MM.1S (cell line): ENCODE data around the gene PRR20G.
"Not testable (repeated sequence)": the region's sequence is repeated elsewhere in the genome, so short reads cannot be mapped to it uniquely, and the experiment has no call there.

Experiments
- EZH2 ChIP-seq: fragments of 300-600 bp; sonication (generic); optimal IDR thresholded peaks from 2 replicates; pipeline ENCODE3; 2017; ENCODE audit warnings: low read depth, mild to moderate bottlenecking, antibody characterized with exemption, low read length, mixed read lengths
- EZH2phosphoT487 ChIP-seq: fragments of 300-600 bp; sonication (generic); IDR thresholded peaks from 2 replicates; pipeline ENCODE4 v1.6.1; 2018; ENCODE audit warnings: antibody characterized with exemption, low read length
- TF ChIP-seq, protein P1 (sequence below): fragments of 300-600 bp; sonication (generic); IDR thresholded peaks from 2 replicates; pipeline ENCODE4 v1.5.1; 2016; ENCODE audit warnings: antibody characterized with exemption, low read length, mixed read lengths

DNA sequence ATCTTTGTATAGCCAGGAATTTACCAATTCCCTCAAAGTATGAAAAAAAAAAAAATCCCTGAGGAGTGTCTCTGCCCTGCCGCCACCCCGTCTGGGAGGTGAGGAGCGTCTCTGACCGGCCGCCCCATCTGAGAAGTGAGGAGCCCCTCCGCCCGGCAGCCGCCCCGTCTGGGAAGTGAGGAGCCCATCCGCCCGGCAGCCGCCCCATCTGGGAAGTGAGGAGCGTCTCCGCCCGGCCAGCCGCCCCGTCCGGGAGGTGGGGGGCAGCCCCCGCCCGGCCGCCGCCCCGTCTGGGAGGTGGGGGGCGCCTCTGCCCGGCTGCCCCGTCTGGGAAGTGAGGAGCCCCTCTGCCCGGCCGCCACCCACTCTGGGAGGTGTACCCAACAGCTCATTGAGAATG is 21.0 kb upstream of the PRR20G start:
- TF ChIP-seq, protein P1, sequence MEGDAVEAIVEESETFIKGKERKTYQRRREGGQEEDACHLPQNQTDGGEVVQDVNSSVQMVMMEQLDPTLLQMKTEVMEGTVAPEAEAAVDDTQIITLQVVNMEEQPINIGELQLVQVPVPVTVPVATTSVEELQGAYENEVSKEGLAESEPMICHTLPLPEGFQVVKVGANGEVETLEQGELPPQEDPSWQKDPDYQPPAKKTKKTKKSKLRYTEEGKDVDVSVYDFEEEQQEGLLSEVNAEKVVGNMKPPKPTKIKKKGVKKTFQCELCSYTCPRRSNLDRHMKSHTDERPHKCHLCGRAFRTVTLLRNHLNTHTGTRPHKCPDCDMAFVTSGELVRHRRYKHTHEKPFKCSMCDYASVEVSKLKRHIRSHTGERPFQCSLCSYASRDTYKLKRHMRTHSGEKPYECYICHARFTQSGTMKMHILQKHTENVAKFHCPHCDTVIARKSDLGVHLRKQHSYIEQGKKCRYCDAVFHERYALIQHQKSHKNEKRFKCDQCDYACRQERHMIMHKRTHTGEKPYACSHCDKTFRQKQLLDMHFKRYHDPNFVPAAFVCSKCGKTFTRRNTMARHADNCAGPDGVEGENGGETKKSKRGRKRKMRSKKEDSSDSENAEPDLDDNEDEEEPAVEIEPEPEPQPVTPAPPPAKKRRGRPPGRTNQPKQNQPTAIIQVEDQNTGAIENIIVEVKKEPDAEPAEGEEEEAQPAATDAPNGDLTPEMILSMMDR, result not testable (repeated sequence)
- not testable (repeated sequence) for TF ChIP-seq EZH2, EZH2phosphoT487
